K562 (cell line): ENCODE data around the gene RYR3. TPM values are rescaled to one million over a fixed set of nuclear protein-coding genes. Genes with fewer than 3 reads are reported as not detected.

Source experiments
- ATAC-seq: fragments of 200-7000 bp; cut with Tn5 transposase; 3 replicates; pipeline ENCODE4 v1.9.1; 2020; ENCODE audit warnings: moderate library complexity
- BruUV-seq: library from RNA; stranded (reverse); fragments of 400-500 nt; replicated peaks from 2 replicates; lab custom pipeline; 2021; lab: Mats Ljungman, UMichigan
- CTCF ChIA-PET: fragments of 300-600 bp; formaldehyde crosslinking; extraction: SDS; loops from one replicate; lab custom pipeline; 2021; ENCODE audit warnings: low intra/inter-chr PET ratio; lab: Yijun Ruan, JAX
- POLR2A ChIA-PET: fragments of 300-600, 350-650 bp; sonication (Branson Sonifier 250); formaldehyde crosslinking; extraction: SDS; loops from one replicate; lab custom pipeline; 2021; ENCODE audit warnings: antibody characterized with exemption, inconsistent platforms; lab: Yijun Ruan, JAX
- DNase-seq, 4 experiments: peaks; one replicate each; pipeline versions ENCODE4 v3.0.0 to v3.0.0-alpha.2; 2011 to 2018; ENCODE audit warnings: low spot score in 3 of 4, mixed read lengths in 3 of 4; ENCODE audit errors: extremely low read depth in 1 of 4
- FAIRE-seq: peaks from 2 replicates; lab custom pipeline; 2011; peaks lifted over from hg19 to GRCh38; lab: Jason Lieb, UNC
- H2AFZ ChIP-seq: 2 replicates; pipeline ENCODE4 v1.6.0; 2011; ENCODE audit warnings: low read depth, low read length, control low read depth, inconsistent platforms
- H3K27ac ChIP-seq: fragments of 200-600 bp; 3 replicates; pipeline ENCODE4 v1.8.0; 2011; ENCODE audit warnings: low read depth, mild to moderate bottlenecking, control low read depth, inconsistent platforms, low read length, moderate library complexity, mixed read lengths; ENCODE audit errors: extremely low read depth
- H3K27me3 ChIP-seq, 2 experiments: fragments of 300-600 bp in 1 of 2; 2 replicates in 1 of 2; 3 replicates in 1 of 2; pipeline versions ENCODE4 v1.6.0 to v1.8.0; 2011; ENCODE audit warnings: inconsistent platforms in 2 of 2, low read length in 2 of 2, mild to moderate bottlenecking in 1 of 2, mixed read lengths in 1 of 2, moderate library complexity in 1 of 2; ENCODE audit not compliant: control insufficient read depth in 2 of 2, insufficient read depth in 2 of 2
- H3K36me3 ChIP-seq: fragments of 300-600 bp; 3 replicates; pipeline ENCODE4 v1.8.0; 2011; ENCODE audit warnings: mild to moderate bottlenecking, low read length, inconsistent platforms; ENCODE audit not compliant: control insufficient read depth, insufficient read depth
- H3K4me1 ChIP-seq, 2 experiments: fragments of 200-600 bp in 1 of 2; replicated peaks in 1 of 2; 2 replicates in 1 of 2; 3 replicates in 1 of 2; pipeline versions ENCODE4 v1.5.1 to v1.8.0; 2011; ENCODE audit warnings: inconsistent platforms in 2 of 2, low read length in 2 of 2, mild to moderate bottlenecking in 1 of 2, mixed read lengths in 1 of 2, moderate library complexity in 1 of 2; ENCODE audit not compliant: control insufficient read depth in 2 of 2, insufficient read depth in 2 of 2
- H3K4me2 ChIP-seq: 2 replicates; pipeline ENCODE4 v1.6.1; 2011; ENCODE audit warnings: low read length, control low read depth, inconsistent platforms, mixed read lengths; ENCODE audit not compliant: insufficient read depth
- H3K4me3 ChIP-seq: fragments of 200-600 bp; sonication (generic), shearing (Covaris generic); 2 replicates; pipeline ENCODE4 v1.5.1; 2016; ENCODE audit warnings: control low read depth, inconsistent platforms
- H3K79me2 ChIP-seq: fragments of 200-600 bp; 3 replicates; pipeline ENCODE4 v1.8.0; 2011; ENCODE audit warnings: low read length, inconsistent platforms; ENCODE audit not compliant: control insufficient read depth, insufficient read depth
- H3K9ac ChIP-seq, 2 experiments: 2 replicates each; pipeline versions ENCODE4 v1.6.0 to v1.6.1; 2011; ENCODE audit warnings: low read depth in 2 of 2, low read length in 2 of 2, control low read depth in 1 of 2, inconsistent platforms in 1 of 2, mild to moderate bottlenecking in 1 of 2, mixed read lengths in 1 of 2; ENCODE audit not compliant: insufficient read depth in 1 of 2
- H3K9me1 ChIP-seq: one replicate; pipeline ENCODE4 v1.6.0; 2011; ENCODE audit warnings: inconsistent platforms, mild to moderate bottlenecking, low read length, moderate library complexity; ENCODE audit not compliant: control insufficient read depth, insufficient read depth
- H3K9me3 ChIP-seq: replicated peaks from 2 replicates; pipeline ENCODE4 v1.5.1; 2011; ENCODE audit warnings: low read depth, low read length, inconsistent platforms; ENCODE audit not compliant: control insufficient read depth, insufficient read depth
- H4K20me1 ChIP-seq: replicated peaks from 2 replicates; pipeline ENCODE4 v1.6.1; 2011; ENCODE audit warnings: low read length, inconsistent platforms, mixed read lengths; ENCODE audit not compliant: control insufficient read depth, insufficient read depth
- CREB3 ChIP-seq: fragments of 450-650 bp; conservative IDR thresholded peaks from 2 replicates; pipeline ENCODE4 v1.6.1; 2016; ENCODE audit warnings: missing genetic modification characterization, low read depth, mild to moderate bottlenecking, missing compliant biosample characterization, moderate library complexity
- DMBX1 ChIP-seq: fragments of 250-450 bp; sonication (Bioruptor Pico); IDR thresholded peaks from 2 replicates; pipeline ENCODE4 v1.8.0; 2022; ENCODE audit warnings: inconsistent platforms, mild to moderate bottlenecking, moderate library complexity, borderline replicate concordance
- E2F4 ChIP-seq: sonication (generic); formaldehyde crosslinking; IDR thresholded peaks from 2 replicates; pipeline ENCODE4 v1.8.0; 2022; ENCODE audit warnings: mild to moderate bottlenecking, low read depth, missing genetic modification reagents
- ERF ChIP-seq: fragments of 450-650 bp; formaldehyde crosslinking; IDR thresholded peaks from 2 replicates; pipeline ENCODE4 v1.4.0; 2020; ENCODE audit warnings: mild to moderate bottlenecking, mixed read lengths
- MAFF ChIP-seq: IDR thresholded peaks from 2 replicates; pipeline ENCODE4 v1.6.1; 2012; ENCODE audit warnings: low read length, improper control_type of control experiment
- MAX ChIP-seq: sonication (generic); formaldehyde crosslinking; IDR thresholded peaks from 2 replicates; pipeline ENCODE4 v1.9.0; 2022; ENCODE audit warnings: mild to moderate bottlenecking, missing genetic modification reagents
- NBN ChIP-seq: fragments of 450-650 bp; IDR thresholded peaks from 2 replicates; pipeline ENCODE4 v1.6.1; 2016; ENCODE audit warnings: low read depth, mild to moderate bottlenecking
- PATZ1 ChIP-seq: fragments of 250-450 bp; sonication (Bioruptor Pico); IDR thresholded peaks from 2 replicates; pipeline ENCODE4 v1.5.0; 2020; ENCODE audit warnings: mild to moderate bottlenecking, borderline replicate concordance
- TAF9B ChIP-seq: fragments of 450-650 bp; IDR thresholded peaks from 2 replicates; pipeline ENCODE4 v1.6.1; 2018; ENCODE audit warnings: mild to moderate bottlenecking; ENCODE audit not compliant: partially characterized antibody
- ZKSCAN3 ChIP-seq: fragments of 250-450 bp; sonication (Bioruptor Pico); IDR thresholded peaks from 2 replicates; pipeline ENCODE4 v1.4.0; 2020
- WGBS: fragments of 100-300 bp; shearing (Covaris generic); methylation state at CpG from one replicate; pipeline ENCODE4 v1.1.6; 2016; ENCODE audit warnings: low coverage, mixed read lengths; ENCODE audit not compliant: insufficient coverage; ENCODE audit errors: missing lambda C conversion rate; 5-methylcytosine and 5-hydroxymethylcytosine counted together
- in situ Hi-C: fragments of 300-500 bp; cut with MboI; formaldehyde crosslinking; loops from 4 replicates; pipeline ENCODE4 v1.15.0; 2018; ENCODE audit warnings: inconsistent platforms, mixed read lengths
- intact Hi-C: fragments of 100-400 bp; cut with micrococcal nuclease; formaldehyde crosslinking; loops from 2 replicates; pipeline ENCODE4 v1.14.2; 2022
- polyA plus RNA-seq, 8 experiments: library from polyadenylated mRNA; depleted of rRNA in 4 of 8; stranded (reverse) in 5 of 8; unstranded in 3 of 8; fragments of >200 nt; fragmentation: Nextera tagmentation in 2 of 8; fragmentation: Illumina TruSeq in 1 of 8; extraction: Ambion mirVana in 2 of 8; extraction: Trizol in 1 of 8; gene quantifications; 2 replicates each; pipeline versions ENCODE4 v1.2.1 to v1.2.3, GENCODE V29; 2011 to 2014; ENCODE audit warnings: inconsistent platforms in 1 of 8, missing spikeins in 1 of 8
- total RNA-seq, 7 experiments: library from RNA; depleted of rRNA in 6 of 7; stranded (reverse); fragments of >200 nt in 6 of 7; fragmentation: Illumina TruSeq in 2 of 7; extraction: Trizol in 2 of 7; gene quantifications; 2 replicates each; pipeline versions ENCODE4 v1.2.1 to v1.2.3, GENCODE V29; 2011 to 2021; ENCODE audit warnings: low replicate concordance in 1 of 7

RYR3 gene
- total and polyA plus RNA-seq, 9 of the 15 experiments (the other 6 are each of a cell fraction or from before 2014, with no cell fraction given): 0.04 TPM; not detected in 8

- H2AFZ ChIP-seq: no peak overlapping the region
- H3K4me2 ChIP-seq: no peak overlapping the region
- no peak overlapping the region for H3K4me3 ChIP-seq
- no peaks in the 10 kb centered on the region for H4K20me1 ChIP-seq
- in situ Hi-C loops: no loop called here
- no peaks in the 10 kb centered on the region for H3K9me1 ChIP-seq
- TF ChIP-seq DMBX1 (CRISPR knock-in tag) (no peak), NBN (no peak)
- TF ChIP-seq, all 486 proteins: peak for 0
- Histone ChIP-seq H3K4me1 (no peaks in the 10 kb centered on the region), H3K36me3 (no peaks in the 10 kb centered on the region), H3K27me3 (no peaks in the 10 kb centered on the region), H3K9me3 (no peaks in the 10 kb centered on the region), H3K79me2 (no peaks in the 10 kb centered on the region), H3K27ac (no peak overlapping the region), H3K9ac (no peak overlapping the region)
- ATAC-seq (no peak), FAIRE-seq (no peak), DNase-seq (no peak)
- WGBS: 0% methylated on average over 4 of the region's 4 CpGs
- CTCF ChIA-PET: no interaction called here
- intact Hi-C loops: no loop called here
- no TSS peak for BruUV-seq
- POLR2A ChIA-PET: interaction anchor here (0.6 to 1.1 kb wide), 2 partner anchors 9 to 60 kb away, joined by 3 read pairs; no protein-coding TSS in a partner anchor
Observed at GRCh38 chr15:33454996-33455395, 144.2 kb downstream of the RYR3 start.

- ATAC-seq (no peak), FAIRE-seq (no peak), DNase-seq (no peak)
- POLR2A ChIA-PET: no interaction called here
- Histone ChIP-seq H3K9ac (no peak overlapping the region), H3K79me2 (no peaks in the 10 kb centered on the region), H3K36me3 (no peaks in the 10 kb centered on the region), H3K27me3 (no peaks in the 10 kb centered on the region), H3K27ac (no peak overlapping the region), H3K4me3 (no peak overlapping the region), H3K9me3 (no peaks in the 10 kb centered on the region), H4K20me1 (no peaks in the 10 kb centered on the region), H2AFZ (no peak overlapping the region), H3K9me1 (no peaks in the 10 kb centered on the region), H3K4me2 (no peak overlapping the region), H3K4me1 (no peaks in the 10 kb centered on the region)
- 0% methylated on average over 2 of the region's 2 CpGs for WGBS
- intact Hi-C loops (no loop called here), in situ Hi-C loops (no loop called here)
- BruUV-seq: no TSS peak
- CTCF ChIA-PET: no interaction called here
- TF ChIP-seq PATZ1 (CRISPR knock-in tag) (no peak), CREB3 (no peak), ERF (no peak), E2F4 (CRISPR knock-in tag) (no peak), MAX (no peak), TAF9B (no peak), ZKSCAN3 (no peak), MAFF (no peak)
Observed at GRCh38 chr15:33458421-33458820, 147.7 kb downstream of the RYR3 start.
